DOHH2 (cell line): ENCODE data around the gene SYTL5.

Source experiments
- CTCF ChIP-seq: fragments of 200-600 bp; sonication (generic); IDR thresholded peaks from one replicate; pipeline ENCODE4 v1.5.1; 2014; ENCODE audit warnings: antibody characterized with exemption, mild to moderate bottlenecking, low read depth, low read length; ENCODE audit not compliant: poor library complexity, severe bottlenecking
- EZH2phosphoT487 ChIP-seq: fragments of 200-600 bp; sonication (generic); IDR thresholded peaks from 2 replicates; pipeline ENCODE4 v1.6.1; 2017; ENCODE audit warnings: borderline replicate concordance, mild to moderate bottlenecking, antibody characterized with exemption, low read length, moderate library complexity, mixed read lengths

GRCh38 chrX:38086451-38087215 is 80.3 kb downstream of the SYTL5 start:
- no peak for TF ChIP-seq CTCF
- no peak for TF ChIP-seq EZH2phosphoT487
